Measurements from ENCODE around the gene USP43.

Gene USP43

GRCh38 chr17:9725575-9725974 lies 80.3 kb downstream of the USP43 start:
- DNase-seq, result no peak

GRCh38 chr17:9726291-9726690 lies 81.0 kb downstream of the USP43 start:
- DNase-seq, result no peak

- DNase-seq, result no peak
These were observed 82.7 kb downstream of the USP43 start for GRCh38 chr17:9728005-9728404.

- no peak for DNase-seq
These were observed 83.2 kb downstream of the USP43 start for GRCh38 chr17:9728564-9728963.

- peak; percentile 1 for DNase-seq
These were observed 83.8 kb downstream of the USP43 start for GRCh38 chr17:9729034-9729650.

GRCh38 chr17:9729735-9730420 lies 84.6 kb downstream of the USP43 start:
- no peak for DNase-seq

GRCh38 chr17:9750524-9750923 lies 105.2 kb downstream of the USP43 start:
- no peak for DNase-seq

- DNase-seq, result no peak
These were observed 109.8 kb downstream of the USP43 start for GRCh38 chr17:9755083-9755482.

GRCh38 chr17:9760266-9760665 lies 114.9 kb downstream of the USP43 start:
- DNase-seq, result no peak

- no peak for DNase-seq
These were observed 118.3 kb downstream of the USP43 start for GRCh38 chr17:9763643-9764042.

- DNase-seq, result no peak
These were observed 120.0 kb downstream of the USP43 start for GRCh38 chr17:9765322-9765721.

GRCh38 chr17:9766970-9767369 lies 121.7 kb downstream of the USP43 start:
- DNase-seq, result no peak

- no peak for DNase-seq
These were observed 122.2 kb downstream of the USP43 start for GRCh38 chr17:9767432-9767991.

- DNase-seq, result no peak
These were observed 123.1 kb downstream of the USP43 start for GRCh38 chr17:9768381-9768934.

- DNase-seq, result no peak
These were observed 123.8 kb downstream of the USP43 start for GRCh38 chr17:9769036-9769695.

GRCh38 chr17:9771465-9771864 lies 126.1 kb downstream of the USP43 start:
- no peak for DNase-seq

- no peak for DNase-seq
These were observed 127.3 kb downstream of the USP43 start for GRCh38 chr17:9772658-9773057.

- DNase-seq, result no peak
These were observed 131.6 kb downstream of the USP43 start for GRCh38 chr17:9776911-9777310.
